ENCODE results near the gene CNTN4. TPM values are rescaled to one million over a fixed set of nuclear protein-coding genes. Genes with fewer than 3 reads are reported as not detected.
A peak's percentile ranks its signal among the peaks of the same experiment; 100 is the strongest.
"Not testable (repeated sequence)": the region's sequence is repeated elsewhere in the genome, so short reads cannot be mapped to it uniquely, and the experiment has no call there.

CNTN4 gene
- polyA plus RNA-seq (ENCODE audit: insufficient read length in 3 of 3), result 10 to 100 TPM; 28.0 to 30.2 (median 29.7) TPM
- long read RNA-seq, donor 1, full-length matches to known transcripts, result 1 of 1 reads
- long read RNA-seq, donor 1, partial matches to known transcripts, result 0 of 1 reads
- long read RNA-seq, donor 1, other reads (novel, unspliced or antisense), result 0 of 1 reads
- long read RNA-seq, donor 2, full-length matches to known transcripts, result 4 of 4 reads
- long read RNA-seq, donor 2, partial matches to known transcripts, result 0 of 4 reads
- long read RNA-seq, donor 2, other reads (novel, unspliced or antisense), result 0 of 4 reads
- long read RNA-seq, donor 3, full-length matches to known transcripts, result 2 of 8 reads
- long read RNA-seq, donor 3, partial matches to known transcripts, result 6 of 8 reads
- long read RNA-seq, donor 3, other reads (novel, unspliced or antisense), result 0 of 8 reads
- long read RNA-seq, donor 4, full-length matches to known transcripts, result 4 of 4 reads
- long read RNA-seq, donor 4, partial matches to known transcripts, result 0 of 4 reads
- long read RNA-seq, donor 4, other reads (novel, unspliced or antisense), result 0 of 4 reads
- long read RNA-seq, donor 5, full-length matches to known transcripts, result 3 of 3 reads
- long read RNA-seq, donor 5, partial matches to known transcripts, result 0 of 3 reads
- long read RNA-seq, donor 5, other reads (novel, unspliced or antisense), result 0 of 3 reads
- long read RNA-seq, donor 6, partial matches to known transcripts, result 0 of 2 reads
- long read RNA-seq, donor 6, other reads (novel, unspliced or antisense), result 0 of 2 reads
- long read RNA-seq, donor 7, partial matches to known transcripts, result 0 of 1 reads
- long read RNA-seq, donor 7, other reads (novel, unspliced or antisense), result 0 of 1 reads
- long read RNA-seq, donor 8, full-length matches to known transcripts, result 7 of 7 reads
- long read RNA-seq, donor 8, partial matches to known transcripts, result 0 of 7 reads
- long read RNA-seq, donor 8, other reads (novel, unspliced or antisense), result 0 of 7 reads
- long read RNA-seq, donor 9, full-length matches to known transcripts, result 8 of 8 reads
- long read RNA-seq, donor 9, partial matches to known transcripts, result 0 of 8 reads
- long read RNA-seq, donor 9, other reads (novel, unspliced or antisense), result 0 of 8 reads
- long read RNA-seq, donor 10, full-length matches to known transcripts, result 2 of 2 reads
- long read RNA-seq, donor 10, partial matches to known transcripts, result 0 of 2 reads
- long read RNA-seq, donor 10, other reads (novel, unspliced or antisense), result 0 of 2 reads
- long read RNA-seq, donor 11, partial matches to known transcripts, result 0 of 1 reads
- long read RNA-seq, donor 11, other reads (novel, unspliced or antisense), result 0 of 1 reads
- long read RNA-seq, donor 12, full-length matches to known transcripts, result 11 of 23 reads
- long read RNA-seq, donor 12, partial matches to known transcripts, result 12 of 23 reads
- long read RNA-seq, donor 12, other reads (novel, unspliced or antisense), result 0 of 23 reads
- long read RNA-seq, donor 13, partial matches to known transcripts, result 0 of 1 reads
- long read RNA-seq, donor 13, other reads (novel, unspliced or antisense), result 0 of 1 reads
- long read RNA-seq, donor 14, result 0 reads
- long read RNA-seq, donor 15, partial matches to known transcripts, result 5 of 7 reads
- long read RNA-seq, donor 15, other reads (novel, unspliced or antisense), result 0 of 7 reads
- long read RNA-seq, donor 16, full-length matches to known transcripts, result 2 of 2 reads
- long read RNA-seq, donor 16, partial matches to known transcripts, result 0 of 2 reads
- long read RNA-seq, donor 16, other reads (novel, unspliced or antisense), result 0 of 2 reads

- peak; percentile 93 for DNase-seq
Measured at GRCh38 chr3:2098398-2099027, at the start of gene CNTN4. TSS of gene CNTN4 (plus strand) at chr3:2098866.

GRCh38 chr3:2061360-2061759 is 37.3 kb upstream of the CNTN4 start:
- no peak for DNase-seq

- no peak for DNase-seq
Measured at GRCh38 chr3:2071531-2071930, 27.1 kb upstream of the CNTN4 start.

GRCh38 chr3:2078821-2079220 is 19.8 kb upstream of the CNTN4 start:
- DNase-seq, result no peak

GRCh38 chr3:2082871-2083480 is 15.7 kb upstream of the CNTN4 start:
- DNase-seq, result no peak

- DNase-seq, result not testable (repeated sequence)
Measured at GRCh38 chr3:2083558-2083957, 15.1 kb upstream of the CNTN4 start.

- no peak for DNase-seq
Measured at GRCh38 chr3:2090095-2090911, 8.4 kb upstream of the CNTN4 start.

- DNase-seq, result no peak
Measured at GRCh38 chr3:2092758-2093157, 5.9 kb upstream of the CNTN4 start.

GRCh38 chr3:2094941-2095340 is 3.7 kb upstream of the CNTN4 start:
- no peak for DNase-seq

GRCh38 chr3:2096216-2096615 is 2.5 kb upstream of the CNTN4 start:
- no peak for DNase-seq

- DNase-seq, result no peak
Measured at GRCh38 chr3:2097641-2098191, 950 bp upstream of the CNTN4 start.

GRCh38 chr3:2099028-2099671 is 484 bp downstream of the CNTN4 start:
- DNase-seq, result peak; percentile 73

GRCh38 chr3:2099779-2100191 is 1.1 kb downstream of the CNTN4 start:
- DNase-seq, result no peak

- DNase-seq, result no peak
Measured at GRCh38 chr3:2106438-2106837, 7.8 kb downstream of the CNTN4 start.

GRCh38 chr3:2110597-2111117 is 12.0 kb downstream of the CNTN4 start:
- no peak for DNase-seq

GRCh38 chr3:2114617-2115275 is 16.1 kb downstream of the CNTN4 start:
- DNase-seq, result no peak

- DNase-seq, result no peak
Measured at GRCh38 chr3:2130726-2131125, 32.1 kb downstream of the CNTN4 start.
